A673 (cell line): Measurements from ENCODE around the gene YES1. TPM values are rescaled to one million over a fixed set of nuclear protein-coding genes. Genes with fewer than 3 reads are reported as not detected.

Experiments
- BruUV-seq: library from RNA; stranded (reverse); fragments of 400-500 nt; replicated peaks from 2 replicates; lab custom pipeline; 2021; lab: Mats Ljungman, UMichigan
- CTCF ChIA-PET: fragments of 300-600 bp; sonication (Branson Sonifier 250); formaldehyde crosslinking; loops from one replicate; lab custom pipeline; 2022; ENCODE audit warnings: antibody characterized with exemption; lab: Charles Lee
- POLR2A ChIA-PET: fragments of 300-600 bp; sonication (Branson Sonifier 250); formaldehyde crosslinking; loops from one replicate; lab custom pipeline; 2022; ENCODE audit warnings: antibody characterized with exemption; ENCODE audit not compliant: low non-redundant PET; lab: Charles Lee
- DNase-seq: peaks from one replicate; pipeline ENCODE4 v3.0.0-alpha.2; 2015; ENCODE audit warnings: low spot score
- H3K27ac ChIP-seq: fragments of 200-600 bp; sonication (generic); 2 replicates; pipeline ENCODE4 v1.5.1; 2016; ENCODE audit warnings: mixed run types, low read depth, mild to moderate bottlenecking, mixed read lengths, antibody characterized with exemption, low read length; ENCODE audit not compliant: poor library complexity, severe bottlenecking
- H3K27me3 ChIP-seq: fragments of 200-600 bp; sonication (generic); replicated peaks from 2 replicates; pipeline ENCODE4 v1.6.1; 2017; ENCODE audit warnings: mixed run types, low read depth, mild to moderate bottlenecking, mixed read lengths, antibody characterized with exemption, low read length; ENCODE audit not compliant: insufficient read depth, poor library complexity
- H3K36me3 ChIP-seq: fragments of 200-600 bp; sonication (generic); 2 replicates; pipeline ENCODE4 v1.6.1; 2016; ENCODE audit warnings: mixed run types, mild to moderate bottlenecking, mixed read lengths, antibody characterized with exemption, low read length; ENCODE audit not compliant: insufficient read depth, poor library complexity, severe bottlenecking
- H3K4me1 ChIP-seq: fragments of 200-600 bp; sonication (generic); 2 replicates; pipeline ENCODE4 v1.6.1; 2017; ENCODE audit warnings: mixed run types, mild to moderate bottlenecking, mixed read lengths, antibody characterized with exemption, low read length; ENCODE audit not compliant: insufficient read depth, poor library complexity, severe bottlenecking
- H3K4me3 ChIP-seq: fragments of 200-600 bp; sonication (generic); 2 replicates; pipeline ENCODE4 v1.5.1; 2016; ENCODE audit warnings: low read depth, mixed run types, mild to moderate bottlenecking, mixed read lengths, low read length; ENCODE audit not compliant: poor library complexity, severe bottlenecking
- H3K9me3 ChIP-seq: fragments of 200-600 bp; sonication (generic); 2 replicates; pipeline ENCODE4 v1.6.1; 2016; ENCODE audit warnings: mixed run types, low read depth, mild to moderate bottlenecking, mixed read lengths, antibody characterized with exemption, low read length; ENCODE audit not compliant: poor library complexity, severe bottlenecking
- EZH2 ChIP-seq: fragments of 200-600 bp; sonication (generic); IDR thresholded peaks from 2 replicates; pipeline ENCODE4 v1.6.1; 2017; ENCODE audit warnings: borderline replicate concordance, low read depth, mild to moderate bottlenecking, mixed read lengths, antibody characterized with exemption, low read length; ENCODE audit not compliant: poor library complexity, severe bottlenecking
- intact Hi-C: fragments of 100-400 bp; cut with micrococcal nuclease; formaldehyde crosslinking; loops from one replicate; pipeline ENCODE4 v1.10.0; 2022; ENCODE audit not compliant: unreplicated experiment
- total RNA-seq: library from RNA; stranded (reverse); gene quantifications from 2 replicates; pipeline ENCODE4 v1.2.3, GENCODE V29; 2021
- TF ChIP-seq, protein P1 (sequence below): fragments of 300-800, 200-600 bp; sonication (generic); conservative IDR thresholded peaks from 2 replicates; pipeline ENCODE4 v1.5.1; 2017; ENCODE audit warnings: low read depth, mild to moderate bottlenecking, antibody characterized with exemption, low read length, moderate library complexity, mixed read lengths

Gene YES1
- total RNA-seq, 1 experiment from 2014 or later, result 138 TPM

DNA sequence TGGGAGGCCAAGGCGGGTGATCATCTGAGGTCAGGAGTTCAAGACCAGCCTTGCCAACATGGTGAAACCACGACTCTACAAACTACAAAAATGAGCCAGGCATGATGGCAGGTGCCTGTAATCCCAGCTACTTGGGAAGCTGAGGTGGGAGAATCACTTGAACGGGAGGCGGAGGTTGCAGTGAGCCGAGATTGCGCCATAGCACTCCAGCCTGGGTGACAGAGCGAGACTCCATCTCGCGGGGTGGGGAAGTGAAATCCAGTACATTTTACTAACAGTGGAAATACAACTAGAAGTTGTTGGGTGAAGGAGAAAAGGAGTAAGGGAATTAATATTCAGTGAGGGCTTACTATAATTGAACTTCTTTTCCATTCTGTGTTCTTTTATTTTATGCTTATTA, 86.4 kb downstream of the YES1 start:
- Histone ChIP-seq H3K27me3 (no peaks in the 10 kb centered on the region), H3K36me3 (peaks cover 4% of the 10 kb centered on the region), H3K9me3 (no peaks in the 10 kb centered on the region), H3K4me1 (peaks cover 28% of the 10 kb centered on the region), H3K4me3 (no peak overlapping the region), H3K27ac (no peak overlapping the region)
- TF ChIP-seq EZH2, result no peak
- TF ChIP-seq, protein P1, sequence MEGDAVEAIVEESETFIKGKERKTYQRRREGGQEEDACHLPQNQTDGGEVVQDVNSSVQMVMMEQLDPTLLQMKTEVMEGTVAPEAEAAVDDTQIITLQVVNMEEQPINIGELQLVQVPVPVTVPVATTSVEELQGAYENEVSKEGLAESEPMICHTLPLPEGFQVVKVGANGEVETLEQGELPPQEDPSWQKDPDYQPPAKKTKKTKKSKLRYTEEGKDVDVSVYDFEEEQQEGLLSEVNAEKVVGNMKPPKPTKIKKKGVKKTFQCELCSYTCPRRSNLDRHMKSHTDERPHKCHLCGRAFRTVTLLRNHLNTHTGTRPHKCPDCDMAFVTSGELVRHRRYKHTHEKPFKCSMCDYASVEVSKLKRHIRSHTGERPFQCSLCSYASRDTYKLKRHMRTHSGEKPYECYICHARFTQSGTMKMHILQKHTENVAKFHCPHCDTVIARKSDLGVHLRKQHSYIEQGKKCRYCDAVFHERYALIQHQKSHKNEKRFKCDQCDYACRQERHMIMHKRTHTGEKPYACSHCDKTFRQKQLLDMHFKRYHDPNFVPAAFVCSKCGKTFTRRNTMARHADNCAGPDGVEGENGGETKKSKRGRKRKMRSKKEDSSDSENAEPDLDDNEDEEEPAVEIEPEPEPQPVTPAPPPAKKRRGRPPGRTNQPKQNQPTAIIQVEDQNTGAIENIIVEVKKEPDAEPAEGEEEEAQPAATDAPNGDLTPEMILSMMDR, result no peak
- DNase-seq, result no peak
- no TSS peak for BruUV-seq
- intact Hi-C loops, result no loop called here
- ChIA-PET CTCF (interaction anchor here (0.7 kb wide), 1 partner anchor 9 kb away, joined by 3 read pairs; no protein-coding TSS in a partner anchor), POLR2A (no interaction called here)

DNA sequence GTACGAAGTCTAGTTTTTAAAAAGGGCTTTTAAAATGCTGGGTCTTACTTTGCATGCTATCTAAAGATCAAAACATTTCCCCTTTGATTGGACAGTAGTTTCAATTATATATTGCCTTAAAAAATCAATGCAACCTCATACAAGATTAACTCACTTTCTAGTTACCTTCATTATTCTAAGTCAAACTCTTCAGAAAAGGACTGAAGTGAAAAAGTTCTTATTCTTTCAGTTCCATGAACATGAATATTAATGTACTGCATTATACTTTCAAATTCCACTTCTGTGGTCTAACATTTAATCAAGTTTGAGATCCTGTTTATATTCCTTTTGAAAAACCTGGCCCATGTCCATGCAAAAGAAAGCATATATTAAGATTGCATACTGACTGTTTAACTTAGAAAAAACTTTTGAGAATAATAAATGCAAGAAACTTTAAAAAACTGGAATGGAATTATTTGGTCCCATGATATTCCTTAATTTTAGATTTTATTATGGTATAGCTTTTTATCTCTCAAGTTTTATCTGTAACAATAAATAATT, 88.4 kb downstream of the YES1 start:
- ChIA-PET POLR2A (no interaction called here), CTCF (interaction anchor here (1.0 kb wide), 1 partner anchor 14 kb away, joined by 3 read pairs; no protein-coding TSS in a partner anchor)
- no peaks in the 10 kb centered on the region for H3K36me3 ChIP-seq
- no peak for DNase-seq
- no peak for TF ChIP-seq EZH2
- TF ChIP-seq, protein P1, result no peak
- BruUV-seq, result TSS peak; percentile 46
- H3K27ac ChIP-seq, result peak overlapping the region; percentile 12
- no peak overlapping the region for H3K4me3 ChIP-seq
- no peaks in the 10 kb centered on the region for H3K27me3 ChIP-seq
- no peaks in the 10 kb centered on the region for H3K9me3 ChIP-seq
- intact Hi-C loops, result no loop called here
- peaks cover 28% of the 10 kb centered on the region for H3K4me1 ChIP-seq

DNA sequence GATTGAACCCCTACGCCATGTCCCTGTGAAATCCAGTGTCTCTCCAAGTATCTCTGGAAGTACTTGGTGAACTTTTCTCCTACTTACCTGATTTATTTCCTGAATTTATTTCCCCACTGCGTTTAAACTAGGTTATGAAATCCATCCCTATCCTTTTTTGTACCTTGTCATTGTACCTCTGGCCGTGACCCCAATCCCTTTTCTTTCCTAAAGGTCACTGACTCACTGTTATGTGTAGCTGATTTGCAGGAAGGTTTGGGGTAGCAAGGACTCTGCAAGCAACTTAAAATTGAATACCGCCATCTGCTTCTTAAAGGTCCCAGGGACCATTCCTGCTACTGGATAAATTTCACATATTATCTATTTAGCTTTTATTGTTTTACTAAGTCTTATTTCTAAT, 95.0 kb downstream of the YES1 start:
- no peak for DNase-seq
- H3K36me3 ChIP-seq, result no peaks in the 10 kb centered on the region
- no peak for TF ChIP-seq EZH2
- TF ChIP-seq, protein P1, result no peak
- ChIA-PET POLR2A (no interaction called here), CTCF (interaction anchor here (0.5 kb wide), 1 partner anchor 8 kb away, joined by 3 read pairs; no protein-coding TSS in a partner anchor)
- no peaks in the 10 kb centered on the region for H3K27me3 ChIP-seq
- no peak overlapping the region for H3K27ac ChIP-seq
- BruUV-seq, result no TSS peak
- H3K9me3 ChIP-seq, result peaks cover 4% of the 10 kb centered on the region
- H3K4me3 ChIP-seq, result no peak overlapping the region
- intact Hi-C loops, result no loop called here
- H3K4me1 ChIP-seq, result no peaks in the 10 kb centered on the region
